ENCODE data around the gene PCBP4.

Gene PCBP4

DNA sequence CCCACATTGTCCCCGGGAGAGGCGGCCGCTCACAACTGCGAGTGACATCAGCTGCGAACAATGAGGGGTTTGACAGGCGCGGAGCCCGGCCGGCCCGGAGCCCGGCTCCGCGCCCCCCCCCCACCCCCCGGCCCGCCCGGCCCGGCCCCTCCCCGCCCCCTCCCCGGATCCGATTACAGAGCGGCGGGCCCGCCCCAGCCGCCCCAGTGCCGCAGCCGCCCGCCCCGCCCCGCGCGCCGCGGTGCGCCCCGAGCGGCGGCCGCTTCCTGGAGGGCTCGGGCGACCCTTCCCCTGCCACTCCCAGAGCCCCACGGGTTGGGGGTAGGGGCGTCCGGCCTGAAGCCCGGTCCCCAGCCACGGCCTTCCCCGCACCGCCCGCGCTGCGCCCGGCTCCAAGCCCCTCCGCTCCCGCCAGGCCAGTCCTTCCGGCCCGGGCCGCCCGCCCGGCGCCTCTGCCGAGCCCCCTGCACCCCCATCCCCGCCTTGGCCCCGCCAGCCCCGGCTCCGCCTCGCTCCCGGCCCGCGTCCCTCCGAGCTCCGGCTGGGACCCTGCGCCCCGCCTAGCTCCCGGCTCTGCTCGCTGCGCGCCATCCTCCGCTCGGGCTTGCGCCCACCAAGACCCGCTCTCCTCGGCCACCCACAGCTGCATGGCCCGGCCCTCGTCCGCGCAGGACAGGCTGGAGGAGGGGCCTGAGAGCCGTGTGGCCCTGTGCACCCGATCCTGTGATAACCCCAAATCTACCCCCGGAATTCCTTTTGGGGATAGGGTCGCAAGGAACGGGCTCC is at the start of gene PCBP4:
Gene PCBP4 (minus strand): TSS at position 71 of the 786 bp plus-strand sequence. CDS start 6,214 bp downstream, outside the sequence.
- DNase-seq (ENCODE audit: low spot score) = peak; percentile 74

DNA sequence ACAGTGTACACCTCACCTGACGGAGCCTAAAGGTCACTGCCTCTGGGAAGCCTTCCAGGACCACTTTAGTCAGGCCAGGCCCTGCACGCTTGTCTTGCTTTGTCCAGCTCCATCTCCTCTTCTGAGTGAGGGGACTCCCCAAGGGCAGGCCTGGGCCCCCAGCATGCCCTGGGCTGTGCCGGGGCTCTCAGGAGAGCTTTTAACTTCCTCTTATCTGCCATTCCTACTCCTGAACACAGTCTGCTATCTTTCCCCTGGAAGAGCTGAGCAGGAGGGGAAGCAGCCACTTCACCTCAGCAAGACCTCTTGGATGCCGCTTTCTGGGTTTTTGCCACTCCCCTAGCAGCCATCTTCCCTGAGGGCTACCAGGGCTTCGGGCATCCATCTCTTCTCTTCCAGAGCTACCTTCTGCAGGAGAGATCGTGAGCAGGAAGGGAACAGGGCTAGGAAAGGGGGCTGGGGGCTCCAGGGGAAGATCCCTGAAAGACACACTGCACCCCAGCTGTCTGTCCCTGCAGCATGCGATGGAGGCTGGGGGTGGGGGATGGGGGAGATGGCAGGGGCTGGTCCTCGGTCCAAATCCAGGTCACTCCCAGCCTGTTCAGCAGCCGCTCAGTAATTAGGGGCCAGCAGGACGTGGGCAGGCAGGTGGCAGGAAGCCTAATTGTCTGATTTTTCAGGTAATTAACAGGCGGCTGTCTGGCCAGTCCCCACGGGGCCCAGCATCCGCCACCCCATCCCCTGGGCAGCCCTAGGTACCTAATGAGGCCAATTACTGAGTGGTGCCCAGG is 48.4 kb upstream of the PCBP4 start:
- no peak for DNase-seq (ENCODE audit: low spot score)

DNA sequence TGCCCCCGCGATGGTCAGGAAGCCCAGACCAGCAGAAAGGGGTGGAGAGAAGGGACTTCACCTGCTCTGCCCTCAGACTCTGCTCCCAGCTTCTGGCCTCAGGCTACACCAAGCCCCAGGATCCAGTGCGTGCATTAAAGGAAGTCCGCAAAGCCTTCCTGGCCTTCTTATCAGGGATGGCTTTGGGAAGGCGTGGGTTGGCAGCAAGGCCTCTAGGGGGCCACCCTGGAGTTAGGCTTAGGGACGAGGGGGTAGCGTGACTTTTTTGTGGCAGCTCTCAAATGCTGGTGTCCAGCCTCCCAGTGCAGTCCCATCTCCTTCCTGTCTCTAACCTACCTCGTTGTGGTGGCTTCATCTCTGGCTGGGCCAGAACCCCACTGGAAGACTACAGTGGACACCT is 47.4 kb upstream of the PCBP4 start:
- DNase-seq (ENCODE audit: low spot score) = no peak

DNA sequence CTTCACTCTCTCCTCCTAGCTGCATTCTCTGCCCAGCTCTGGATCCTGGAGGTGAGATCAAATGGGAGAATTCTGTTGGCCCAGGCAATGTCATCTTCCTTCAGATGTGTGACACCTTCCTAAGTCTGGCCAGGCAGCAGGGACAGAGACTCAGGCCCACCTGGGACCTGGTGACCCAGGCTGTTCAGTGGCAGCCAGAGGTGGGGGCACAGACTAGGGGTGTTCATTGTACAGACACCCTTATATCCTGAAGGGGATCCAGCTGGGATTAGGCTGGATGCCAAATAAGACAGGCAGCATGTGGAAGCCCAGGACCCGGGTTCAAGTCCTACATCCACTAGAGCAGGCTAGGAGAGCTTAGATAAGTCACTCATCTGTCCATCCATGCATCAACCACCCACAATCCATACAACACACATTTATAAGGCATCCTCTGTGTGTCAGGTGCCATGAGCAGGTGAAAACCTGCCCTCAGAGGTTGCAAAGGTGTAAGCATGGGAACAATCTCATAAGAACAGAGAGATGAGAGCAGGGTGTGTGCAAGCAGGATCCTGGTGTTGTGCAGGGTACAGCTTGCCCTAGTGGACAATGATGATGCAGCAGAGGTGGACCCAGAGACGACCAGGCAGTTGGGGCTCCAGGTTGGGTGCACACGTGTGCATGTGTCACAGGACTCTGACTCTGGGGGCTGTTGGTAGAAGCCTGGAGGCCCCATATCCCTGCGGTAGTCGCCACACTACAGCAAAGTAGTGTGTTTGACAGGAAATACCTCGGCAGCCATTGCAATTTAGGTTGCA is 46.7 kb upstream of the PCBP4 start:
- DNase-seq (ENCODE audit: low spot score) = no peak

DNA sequence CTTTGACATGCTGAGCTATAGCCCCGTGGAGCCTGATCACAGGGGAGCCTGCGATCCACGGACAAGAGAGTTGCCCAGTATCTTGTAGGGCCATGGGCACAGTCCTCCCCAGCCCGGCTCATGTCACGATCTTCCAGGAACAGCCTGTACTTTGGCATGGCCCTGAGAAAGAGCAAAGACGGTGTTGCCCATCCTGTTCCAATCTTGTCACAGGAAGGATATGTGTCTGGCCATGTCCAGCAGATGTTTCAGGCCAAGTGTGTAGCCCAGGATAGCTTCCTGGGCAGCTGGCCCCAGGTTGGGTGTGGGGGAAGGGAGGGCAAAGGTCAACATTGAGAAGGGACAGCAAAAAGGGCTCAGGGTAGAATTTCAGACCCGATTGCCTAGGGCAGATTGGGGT is 45.4 kb upstream of the PCBP4 start:
- DNase-seq (ENCODE audit: low spot score) = no peak

DNA sequence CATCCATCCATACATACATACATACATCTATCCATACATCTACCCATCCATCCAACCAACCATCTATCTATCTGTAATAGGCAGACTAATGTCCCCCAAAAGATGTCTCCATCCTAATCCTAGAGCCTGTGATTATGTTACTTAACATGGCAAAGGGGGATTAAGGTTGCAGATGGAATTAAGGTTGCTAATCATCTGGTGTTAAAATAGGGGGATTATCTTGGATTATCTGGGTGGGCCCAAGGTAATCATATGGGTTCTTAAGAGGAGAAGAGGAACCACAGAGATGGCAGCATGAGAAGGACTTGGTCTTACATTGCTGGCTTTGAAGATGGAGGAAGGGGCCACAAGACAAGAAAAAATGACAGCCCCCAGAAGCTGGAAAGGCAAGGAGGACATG is 43.2 kb upstream of the PCBP4 start:
- DNase-seq (ENCODE audit: low spot score) = no peak

DNA sequence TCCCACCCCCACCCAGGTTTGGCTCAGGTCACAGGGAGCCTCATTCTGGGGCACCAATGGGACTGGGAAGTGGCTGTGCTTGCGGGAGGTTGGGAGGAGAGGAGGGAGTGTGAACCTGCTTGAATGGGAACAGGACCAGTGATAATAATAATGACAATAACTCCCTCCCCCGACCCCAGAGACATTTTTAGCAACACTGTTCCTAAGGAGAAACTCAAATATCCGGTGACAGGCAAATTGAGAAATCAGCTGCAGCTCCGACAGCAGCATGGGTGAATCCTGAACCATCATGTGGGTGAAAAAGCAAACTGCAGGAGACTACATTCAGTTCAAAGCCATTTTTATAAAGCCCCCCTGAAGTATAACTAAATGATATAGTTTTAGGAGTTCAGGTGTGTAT is 40.0 kb upstream of the PCBP4 start:
- DNase-seq (ENCODE audit: low spot score) = no peak

DNA sequence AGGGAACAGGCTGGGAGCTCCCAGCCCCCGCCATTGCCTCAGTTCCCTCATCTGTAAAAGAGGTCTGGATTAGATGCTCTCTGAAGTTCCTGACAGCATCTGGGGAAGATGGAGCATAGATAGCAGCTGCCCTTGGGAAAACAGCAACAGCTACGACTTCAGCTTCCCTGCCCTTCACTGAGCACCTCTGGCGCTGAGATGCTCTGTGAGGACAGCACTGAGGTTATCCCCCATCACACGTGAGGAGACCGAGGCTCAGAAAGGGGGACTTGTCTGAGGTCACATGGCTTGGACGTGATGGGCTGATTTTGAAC is 39.5 kb upstream of the PCBP4 start:
- no peak for DNase-seq (ENCODE audit: low spot score)

DNA sequence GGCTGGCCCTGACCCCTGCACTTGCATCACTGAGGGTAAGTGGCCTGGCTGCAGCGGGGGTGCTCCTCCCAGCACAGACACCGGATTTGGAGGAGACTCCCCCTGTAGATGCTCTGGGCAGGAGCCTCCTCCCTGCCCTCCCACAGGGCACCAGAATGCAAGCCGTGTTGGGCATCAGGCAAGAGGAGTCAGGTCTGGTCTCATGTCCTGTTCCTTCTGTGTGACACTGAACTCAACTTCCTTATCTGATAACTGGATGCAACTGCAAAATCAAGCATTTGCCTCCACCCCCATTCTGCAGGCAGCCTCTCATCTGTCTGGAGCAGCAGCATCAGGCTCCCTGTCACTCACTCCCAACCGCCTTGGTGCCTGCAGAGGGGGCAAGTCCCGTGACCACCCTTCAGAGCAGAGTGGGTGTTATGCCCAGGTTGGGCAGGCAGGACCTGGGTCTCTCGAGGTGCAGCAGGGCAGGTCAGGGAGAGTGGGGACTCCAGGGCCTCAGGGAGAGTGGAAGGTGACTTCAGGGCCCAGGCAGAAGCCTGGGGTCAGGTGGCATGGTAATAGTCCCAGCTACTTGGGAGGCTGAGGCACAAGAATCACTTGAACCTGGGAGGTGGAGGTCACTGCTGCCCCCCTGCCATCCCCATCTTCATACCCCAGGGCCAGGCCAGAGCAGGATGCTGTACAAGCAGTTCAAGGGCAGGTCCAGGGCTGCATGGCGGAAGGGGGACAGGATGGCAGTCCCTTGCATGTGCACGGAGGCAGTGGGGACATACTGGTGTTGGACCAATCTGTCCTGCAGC is 39.0 kb upstream of the PCBP4 start:
- no peak for DNase-seq (ENCODE audit: low spot score)

DNA sequence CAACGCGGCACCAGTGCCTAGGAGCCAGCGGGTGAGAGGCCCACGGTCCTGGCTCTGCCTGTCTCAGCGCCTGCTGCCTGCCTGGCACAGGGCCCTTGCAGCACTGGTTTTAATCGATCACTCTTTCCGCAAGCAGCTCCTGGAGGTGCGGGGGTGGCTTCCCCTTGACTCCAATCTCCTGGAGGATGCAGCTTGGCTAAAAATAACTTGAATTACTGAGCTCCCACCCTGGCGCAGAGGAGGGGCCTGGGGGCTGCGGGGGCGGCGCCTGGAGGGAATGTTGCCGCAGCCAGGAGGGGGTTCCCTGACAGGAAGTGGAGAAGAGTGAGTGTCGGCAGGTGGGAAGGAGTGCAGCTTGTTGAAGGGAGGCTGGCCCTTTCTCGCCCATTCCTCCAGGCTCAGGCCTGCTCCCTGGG is 38.3 kb upstream of the PCBP4 start:
- peak; percentile 47 for DNase-seq (ENCODE audit: low spot score)

DNA sequence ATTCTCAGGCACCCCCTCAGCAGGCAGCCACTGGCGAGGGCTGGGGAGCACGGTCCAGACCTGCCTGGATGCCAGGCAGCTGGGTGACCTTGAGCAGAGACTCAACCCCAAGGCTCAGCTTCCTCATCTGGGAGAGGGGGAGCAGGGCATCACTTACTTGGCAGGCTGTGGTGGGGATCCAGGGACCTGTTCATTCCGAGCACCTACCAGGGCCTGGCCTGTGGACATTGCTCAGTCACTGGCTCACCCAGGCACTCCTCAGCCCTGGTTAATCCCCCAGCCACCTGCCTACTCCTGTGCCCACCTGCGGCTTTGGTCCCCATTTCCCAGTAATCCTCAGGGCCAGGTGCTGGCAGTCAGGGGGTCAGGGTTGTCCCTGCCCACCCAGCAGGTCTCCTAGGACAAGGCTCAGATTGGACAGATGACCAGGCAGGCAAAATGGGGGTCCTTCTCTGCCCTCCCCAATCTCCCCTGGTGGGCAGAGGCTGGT is 37.7 kb upstream of the PCBP4 start:
- DNase-seq (ENCODE audit: low spot score) = no peak

DNA sequence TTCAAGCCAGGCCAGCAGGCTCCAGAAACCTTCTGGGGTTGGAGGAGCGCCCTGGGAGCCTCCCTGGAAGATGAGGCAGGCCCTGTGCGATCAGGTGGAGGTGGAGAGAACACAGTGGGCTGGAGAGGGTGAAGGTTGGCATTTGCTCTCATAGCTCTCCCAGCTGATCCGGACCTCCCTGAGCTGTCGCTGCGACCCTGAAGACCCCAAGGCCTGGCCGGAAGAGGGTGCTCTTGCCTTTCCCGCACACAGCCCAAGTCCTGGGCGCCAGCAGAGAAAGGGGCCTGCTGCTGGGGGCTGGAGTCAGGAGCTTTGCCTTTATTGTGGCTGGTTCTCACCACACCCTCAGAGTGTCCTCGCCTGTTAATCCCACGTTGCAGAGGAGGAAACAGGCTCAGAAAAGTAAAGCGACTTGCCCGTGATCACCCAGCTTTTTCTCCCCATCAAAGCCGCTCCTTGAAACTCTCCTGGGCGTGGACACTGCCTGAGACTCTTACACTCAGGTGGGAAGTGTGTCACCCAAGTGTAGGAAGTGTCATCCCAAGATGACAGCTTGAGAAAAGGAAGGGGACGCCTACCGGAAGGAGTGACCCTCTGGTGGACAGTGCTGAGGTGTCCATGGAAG is 37.0 kb upstream of the PCBP4 start:
- peak; percentile 76 for DNase-seq (ENCODE audit: low spot score)

DNA sequence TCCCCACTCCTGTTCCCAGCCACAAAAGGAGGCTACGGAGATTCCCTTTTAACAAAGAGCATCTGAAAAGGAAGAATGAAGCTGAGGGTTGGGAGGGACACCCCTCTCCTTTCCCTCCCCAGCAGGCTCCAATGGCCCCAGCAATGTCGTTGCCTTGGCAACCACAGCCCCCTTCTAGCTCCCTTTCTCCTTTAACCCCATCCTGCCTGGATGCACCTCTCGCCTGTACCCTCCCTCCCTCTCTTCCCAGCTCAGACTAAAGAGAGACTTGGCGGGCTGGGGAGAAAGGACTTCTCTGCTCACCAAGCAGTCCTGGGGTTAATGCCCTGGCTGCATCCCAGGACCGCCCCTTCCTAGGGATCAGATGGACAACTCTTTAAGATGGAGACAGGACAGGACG is 35.5 kb upstream of the PCBP4 start:
- no peak for DNase-seq (ENCODE audit: low spot score)

DNA sequence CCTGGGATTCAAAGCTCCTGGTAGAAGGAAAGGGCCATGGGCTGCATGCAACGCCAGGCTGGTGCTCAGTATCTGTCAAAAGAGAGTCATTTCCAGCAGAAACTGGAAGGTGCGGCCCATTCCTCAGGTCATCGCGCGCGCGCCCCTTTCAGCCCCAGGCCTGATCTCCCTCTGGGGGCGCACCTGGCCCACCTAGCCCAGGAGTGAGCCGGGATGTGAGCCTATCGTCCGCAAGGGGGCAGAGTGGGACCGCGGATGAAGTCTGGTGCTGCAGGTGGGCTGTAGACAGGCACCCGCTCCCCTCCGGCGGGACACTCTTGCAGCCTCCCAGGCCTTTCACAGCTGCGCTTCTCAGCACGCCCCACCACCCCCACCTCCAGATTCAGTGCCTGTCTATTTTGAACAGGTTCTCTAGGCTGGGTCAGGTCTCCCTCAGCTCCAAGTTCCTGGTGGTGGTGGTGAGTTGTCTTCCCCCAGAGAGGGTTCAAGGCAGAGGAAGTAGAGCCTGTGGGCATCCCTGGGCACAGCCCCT is 34.3 kb upstream of the PCBP4 start:
- DNase-seq (ENCODE audit: low spot score) = peak; percentile 59

DNA sequence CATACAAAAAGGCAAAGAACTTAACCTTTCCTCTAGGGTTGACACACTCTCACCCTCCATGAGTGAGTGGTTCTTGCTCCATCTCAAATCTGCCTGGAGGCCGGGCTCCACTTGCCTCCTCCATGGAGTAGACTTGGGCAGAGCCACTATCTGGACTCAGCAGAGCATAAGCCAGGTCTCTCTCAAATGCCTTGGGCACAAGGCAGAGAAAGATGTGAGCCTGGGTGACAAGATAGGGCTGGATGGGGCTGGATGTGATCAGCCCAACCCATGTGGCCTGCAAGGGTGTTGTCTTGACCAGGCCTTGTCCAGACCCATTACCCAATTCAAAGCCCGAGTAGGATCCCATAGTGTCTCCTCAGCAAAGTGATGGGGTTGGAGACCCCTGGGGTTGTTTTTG is 32.6 kb upstream of the PCBP4 start:
- DNase-seq (ENCODE audit: low spot score) = no peak

DNA sequence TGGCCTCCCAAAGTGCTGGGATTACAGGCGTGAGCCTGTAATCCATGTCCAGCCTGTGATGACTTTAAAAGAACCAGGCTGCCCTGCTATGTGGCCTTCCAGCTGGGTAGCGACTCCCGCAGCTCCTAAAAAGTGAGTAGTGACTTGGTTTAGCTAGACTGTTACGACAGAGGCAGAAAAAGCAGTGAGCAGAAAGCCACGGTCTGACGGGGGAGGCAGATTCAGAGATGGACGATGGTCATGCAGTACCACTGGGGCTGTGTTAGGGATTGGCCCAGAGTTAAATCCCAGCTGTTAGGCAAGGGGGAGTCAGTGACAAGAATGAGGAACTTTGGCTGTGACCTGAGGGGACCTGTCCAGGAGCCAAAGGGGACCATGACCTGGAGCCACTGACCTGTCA is 31.5 kb upstream of the PCBP4 start:
- DNase-seq (ENCODE audit: low spot score) = no peak

DNA sequence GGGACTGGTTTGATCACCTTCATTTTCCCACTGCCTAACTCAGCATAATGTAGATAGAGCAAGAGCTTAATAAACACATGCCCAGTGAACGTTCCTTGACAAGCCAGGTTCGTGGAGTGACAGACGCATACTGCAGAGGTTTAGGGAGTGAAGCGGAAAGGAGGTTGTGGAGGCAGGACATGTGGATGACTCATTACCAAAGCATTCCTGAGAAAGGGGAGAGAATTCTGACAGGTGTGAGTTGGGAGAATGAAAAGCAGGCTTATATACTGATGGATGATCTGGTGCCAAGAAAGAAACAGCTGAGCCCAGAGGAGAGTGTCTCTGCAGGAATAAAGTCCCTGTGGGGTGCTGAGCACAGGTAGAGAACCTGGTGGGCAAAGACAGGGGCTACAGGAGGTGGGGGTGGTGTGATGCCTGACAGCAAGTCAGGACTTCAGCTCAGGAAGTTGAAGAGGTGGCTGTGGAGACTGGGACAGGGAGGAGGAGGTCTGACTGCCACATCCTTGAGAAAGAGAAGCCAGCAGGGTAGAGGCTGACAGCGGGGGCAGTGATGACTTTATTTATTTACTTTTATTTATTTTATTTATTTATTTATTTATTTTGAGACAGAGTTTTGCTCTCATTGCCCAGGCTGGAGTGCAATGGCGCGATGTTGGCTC is 30.8 kb upstream of the PCBP4 start:
- no peak for DNase-seq (ENCODE audit: low spot score)

DNA sequence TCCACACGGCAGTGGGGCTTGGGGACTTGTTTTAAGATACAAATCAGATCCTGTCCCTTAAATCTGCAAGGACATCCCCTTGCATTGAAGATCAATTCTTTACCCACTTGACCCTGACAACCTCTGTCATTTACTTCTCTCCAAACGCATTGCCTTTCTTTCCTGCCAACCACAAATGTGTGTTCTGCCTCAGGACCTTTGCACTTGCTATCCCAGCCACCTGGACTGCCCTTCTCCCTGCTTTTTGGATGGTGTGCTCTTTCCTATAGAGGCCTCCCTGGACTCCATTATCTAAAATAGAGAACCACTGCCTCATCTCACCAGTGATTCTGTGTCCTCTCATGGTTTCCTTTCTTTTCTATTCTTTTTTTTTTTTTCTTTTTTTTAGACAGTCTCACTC is 29.9 kb upstream of the PCBP4 start:
- DNase-seq (ENCODE audit: low spot score) = no peak

DNA sequence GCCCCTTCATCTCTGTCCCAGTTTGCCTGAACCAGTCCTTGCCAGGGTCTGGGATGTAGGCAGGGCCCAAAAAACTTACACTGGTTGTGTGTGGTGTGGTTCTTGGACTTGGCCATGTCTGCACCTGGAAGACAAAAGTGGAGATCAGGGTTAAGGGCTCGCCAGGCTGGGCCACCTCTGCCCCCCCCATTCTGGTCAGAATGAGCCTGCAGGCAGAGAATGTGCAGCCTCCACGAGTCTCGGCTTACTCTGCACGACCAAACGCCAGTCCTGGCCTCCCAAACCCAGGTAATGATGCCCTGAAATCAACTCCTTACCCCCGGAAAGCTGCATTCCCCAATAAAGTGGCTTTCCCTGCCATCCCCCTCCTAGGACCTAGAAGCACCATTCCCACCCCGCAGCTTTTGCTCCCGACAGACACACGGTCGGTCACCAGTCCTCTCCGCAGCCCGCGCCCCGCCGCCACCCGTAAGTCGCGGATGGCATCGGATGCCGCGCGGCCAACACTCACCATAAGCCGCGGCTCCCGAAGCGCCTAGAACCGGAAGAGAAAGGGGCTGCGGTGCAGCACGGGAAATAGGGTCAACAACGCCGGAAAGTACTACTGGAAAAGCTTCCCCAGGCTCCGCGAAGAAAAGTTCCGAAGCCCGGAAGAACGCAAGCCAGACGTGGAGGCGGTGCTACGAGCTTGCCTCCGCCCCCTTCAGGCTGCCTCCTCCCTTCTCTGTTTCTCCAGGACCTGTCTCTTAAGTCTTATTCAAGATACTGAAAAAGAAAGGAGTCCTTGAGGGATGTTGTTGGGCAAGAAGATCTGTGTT is 28.3 kb upstream of the PCBP4 start, which contains the start of gene RPL29:
Gene RPL29 (minus strand): TSS at position 550 of the 818 bp plus-strand sequence. CDS start 434 bp downstream, at position 116.
- peak; percentile 93 for DNase-seq (ENCODE audit: low spot score)
